CD4-positive, alpha-beta T cell treated with Interleukin-15 for 4 hours (primary cell): ENCODE data around the gene CLTB.

Experiments
- DNase-seq: peaks from one replicate; pipeline ENCODE4 v3.0.0-alpha.2; 2020; ENCODE audit warnings: low spot score

The CLTB gene

GRCh38 chr5:176350416-176350815 lies 65.9 kb downstream of the CLTB start:
- DNase-seq = no peak

GRCh38 chr5:176342766-176343458 lies 73.4 kb downstream of the CLTB start:
- DNase-seq = no peak
